GM21576 (cell line): ENCODE measurements around the gene COL25A1.

Experiments used
- ATAC-seq: cut with Tn5 transposase; IDR thresholded peaks from one replicate; pipeline ENCODE4 v1.9.1; 2021; ENCODE audit warnings: mild to moderate bottlenecking, moderate library complexity; ENCODE audit not compliant: unreplicated experiment

COL25A1 gene

GRCh38 chr4:109294006-109294405, 8.5 kb downstream of the COL25A1 start:
- peak; percentile 94 for ATAC-seq

- ATAC-seq, result no peak
Measured at GRCh38 chr4:109291707-109292238, 10.7 kb downstream of the COL25A1 start.

GRCh38 chr4:109290918-109291317, 11.5 kb downstream of the COL25A1 start:
- no peak for ATAC-seq

GRCh38 chr4:109278594-109279031, 23.8 kb downstream of the COL25A1 start:
- ATAC-seq, result peak; percentile 93

- ATAC-seq, result peak; percentile 67
Measured at GRCh38 chr4:109276482-109277095, 25.9 kb downstream of the COL25A1 start.

DNA sequence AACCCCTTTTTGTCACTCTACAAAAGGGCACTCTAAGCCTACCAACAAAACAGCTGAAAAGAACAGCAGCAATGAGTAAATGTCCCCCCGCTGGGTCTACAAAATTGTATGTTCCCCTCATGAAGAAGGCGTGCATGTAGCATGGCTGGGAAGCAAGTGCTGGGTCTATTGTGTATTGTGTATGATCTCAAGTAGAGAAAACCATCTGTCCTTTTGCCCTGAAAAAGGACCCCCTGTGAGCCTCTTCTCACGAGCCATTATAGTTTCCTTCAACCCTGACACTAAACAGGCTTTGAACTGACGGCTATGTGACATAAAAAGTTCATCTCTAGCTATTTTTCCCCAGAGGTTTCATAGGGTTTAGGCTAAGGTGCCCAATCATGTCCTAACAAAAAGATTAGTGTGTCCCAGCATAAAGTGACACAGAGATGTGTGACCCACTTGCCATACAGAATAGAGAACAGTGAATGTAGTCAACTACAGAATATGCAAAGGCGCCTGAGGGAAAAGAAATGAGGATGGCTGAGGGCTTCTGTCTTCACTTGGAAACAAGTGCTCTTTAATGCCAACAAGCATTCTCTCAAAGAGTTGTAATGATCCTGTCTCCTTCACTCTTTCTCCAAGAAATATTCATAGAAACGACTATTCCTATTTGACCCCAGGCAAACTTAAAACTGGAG, 27.3 kb downstream of the COL25A1 start:
- no peak for ATAC-seq

DNA sequence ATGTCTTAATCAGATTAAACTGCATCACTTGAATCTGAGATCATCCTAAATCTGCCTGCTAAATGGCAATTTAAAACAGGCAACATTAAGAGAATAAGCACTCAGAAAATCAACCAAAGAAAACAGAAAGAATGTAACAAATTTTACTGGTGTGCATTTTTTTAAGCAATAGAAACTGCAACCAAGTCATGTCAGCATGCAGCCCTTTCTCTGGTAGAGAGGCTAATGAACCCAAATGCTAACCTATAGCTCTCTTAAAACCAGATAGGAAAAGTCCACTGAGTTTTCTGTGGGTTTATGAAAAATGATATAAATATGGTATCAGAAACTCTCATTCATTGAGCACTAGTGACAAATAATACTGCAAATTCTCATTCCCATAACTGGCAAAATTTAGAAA, 35.6 kb downstream of the COL25A1 start:
- ATAC-seq, result no peak

DNA sequence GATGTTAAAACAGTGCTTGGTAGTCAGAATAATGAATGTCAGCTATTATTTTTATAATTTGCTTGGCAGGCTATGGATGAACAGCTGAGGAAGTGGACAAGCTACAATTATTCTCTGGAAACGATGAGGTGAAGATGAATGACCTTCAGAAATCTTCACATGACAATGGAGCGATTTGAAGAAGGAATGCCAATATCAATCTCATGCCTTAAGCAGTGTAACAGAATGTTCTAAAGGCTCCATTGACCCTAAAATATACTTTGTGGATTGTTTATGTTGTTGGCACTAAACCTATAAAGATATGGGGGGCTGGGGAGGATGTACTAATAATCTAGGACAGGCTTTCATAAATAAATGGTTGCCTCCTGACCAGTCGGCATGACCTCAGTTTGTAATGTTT, 36.2 kb downstream of the COL25A1 start:
- no peak for ATAC-seq

- no peak for ATAC-seq
Measured at GRCh38 chr4:109263721-109264120, 38.7 kb downstream of the COL25A1 start.

- ATAC-seq, result no peak
Measured at GRCh38 chr4:109256818-109257217, 45.6 kb downstream of the COL25A1 start.

DNA sequence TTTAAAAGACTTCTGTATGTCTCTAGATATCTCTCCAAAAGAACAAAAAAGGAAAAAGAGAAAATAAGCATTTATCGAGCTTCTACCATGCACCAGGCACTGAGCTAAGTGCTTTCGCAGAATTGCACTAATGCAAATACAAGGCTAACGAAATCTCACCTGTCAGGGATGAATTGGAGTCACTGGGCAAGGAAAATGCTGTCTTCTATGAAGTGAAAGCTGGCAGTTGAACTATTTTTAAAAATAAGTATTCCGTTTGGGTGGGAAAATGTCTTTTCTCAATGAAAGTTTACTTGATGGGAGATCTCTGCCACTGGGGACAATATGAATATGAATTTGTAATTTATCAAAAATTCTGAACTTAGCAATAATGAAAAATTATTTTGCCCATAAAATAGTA, 47.6 kb downstream of the COL25A1 start:
- ATAC-seq, result no peak

DNA sequence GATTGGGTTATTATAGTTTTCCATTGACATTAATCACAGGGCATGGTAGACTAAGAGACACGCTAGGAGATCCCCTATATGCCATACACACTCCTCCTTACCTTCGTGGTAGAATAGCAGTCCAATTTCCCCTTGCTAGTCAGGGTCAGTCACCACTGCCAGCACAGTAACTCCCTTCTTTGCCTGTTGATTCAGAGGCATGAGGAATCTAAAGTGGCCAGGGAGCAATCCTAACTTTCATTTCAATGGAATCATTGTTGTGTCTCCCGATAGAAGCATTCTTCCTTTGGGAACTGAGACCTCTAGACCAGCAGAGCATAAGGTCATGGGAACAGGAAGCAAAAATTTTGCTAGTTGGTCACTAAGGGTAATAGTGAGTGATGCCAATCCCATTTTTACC, 51.1 kb downstream of the COL25A1 start:
- ATAC-seq, result no peak

GRCh38 chr4:109248322-109248900, 54.0 kb downstream of the COL25A1 start:
- no peak for ATAC-seq

GRCh38 chr4:109243871-109244270, 58.6 kb downstream of the COL25A1 start:
- no peak for ATAC-seq

DNA sequence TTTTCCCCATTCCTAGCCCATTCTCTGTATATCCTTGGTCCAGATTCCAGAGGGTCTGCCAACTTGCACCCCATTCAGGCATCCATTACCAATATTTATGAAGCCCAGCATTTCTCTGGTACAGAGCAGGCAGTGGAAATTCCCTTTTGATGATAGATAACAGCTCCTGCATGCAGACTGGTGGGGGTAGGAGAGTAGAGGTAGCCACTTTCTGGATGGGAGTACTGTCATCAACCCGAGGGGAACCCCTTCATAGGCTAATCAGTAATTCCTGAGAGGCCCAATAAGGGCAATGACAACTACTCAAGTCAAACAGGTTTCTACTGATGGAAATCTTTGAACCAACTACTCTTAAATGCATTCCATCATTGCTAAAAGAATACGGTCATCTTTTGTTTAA, 63.7 kb downstream of the COL25A1 start:
- no peak for ATAC-seq

DNA sequence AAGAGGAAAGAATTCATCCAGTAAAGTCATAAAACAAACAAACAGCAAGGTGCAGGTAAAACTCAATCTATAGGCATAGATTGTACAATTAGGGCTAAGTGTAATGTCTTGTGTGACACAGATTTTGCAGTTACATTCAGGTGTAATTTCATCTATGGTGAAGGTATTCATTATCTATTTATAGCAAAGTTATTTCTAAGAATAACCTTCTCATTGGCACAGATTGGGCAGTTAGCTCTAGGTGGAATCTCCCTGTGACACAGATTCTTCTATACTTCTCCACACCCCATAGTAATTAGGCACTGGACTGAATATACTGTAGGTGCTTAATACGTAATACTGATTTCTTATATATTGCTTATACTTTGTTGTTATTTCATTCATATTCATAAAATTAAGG, 66.8 kb downstream of the COL25A1 start:
- ATAC-seq, result no peak

DNA sequence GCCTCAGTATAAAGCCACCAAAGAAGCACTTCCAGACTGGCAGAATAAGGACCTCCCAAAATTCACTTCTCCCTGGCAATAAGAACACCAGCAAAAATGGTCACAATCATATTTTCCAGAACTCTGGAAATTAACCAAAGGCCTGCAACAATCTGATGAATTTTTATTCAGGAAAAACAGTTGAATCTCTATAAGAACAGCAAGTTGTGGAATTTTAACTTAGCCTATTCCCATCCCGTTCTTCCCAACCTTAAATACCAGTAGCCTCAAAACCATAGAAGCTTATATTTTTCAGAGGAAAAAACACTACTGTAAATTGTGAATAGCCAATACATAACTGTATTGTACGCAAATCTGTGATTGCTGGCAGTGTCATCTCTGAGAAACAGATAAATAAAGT, 67.9 kb downstream of the COL25A1 start:
- ATAC-seq, result no peak

DNA sequence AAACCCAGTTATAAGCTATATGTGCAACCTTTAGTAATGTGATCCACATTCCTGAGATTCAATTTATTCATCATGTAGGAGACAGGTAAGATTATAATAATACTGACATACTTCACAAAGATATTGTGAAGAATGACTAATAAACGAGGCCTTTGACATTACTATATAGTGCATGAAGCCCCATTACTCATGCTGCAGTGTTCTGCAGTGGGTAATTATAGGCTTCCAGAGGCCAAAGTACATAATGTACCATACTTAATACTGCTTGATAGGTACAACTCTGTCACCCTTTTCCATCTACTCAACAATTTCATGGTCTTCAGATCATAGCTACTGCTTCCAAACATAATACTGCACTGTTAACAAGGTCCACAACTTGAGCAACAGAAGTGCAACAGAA, 68.9 kb downstream of the COL25A1 start:
- ATAC-seq, result no peak

- no peak for ATAC-seq
Measured at GRCh38 chr4:109232681-109233080, 69.8 kb downstream of the COL25A1 start.

GRCh38 chr4:109231331-109231730, 71.1 kb downstream of the COL25A1 start:
- ATAC-seq, result no peak

GRCh38 chr4:109229028-109229427, 73.4 kb downstream of the COL25A1 start:
- ATAC-seq, result no peak

GRCh38 chr4:109218288-109218687, 84.2 kb downstream of the COL25A1 start:
- ATAC-seq, result no peak
